Measurements from ENCODE around the gene NANP.
"Not testable (repeated sequence)": the region's sequence is repeated elsewhere in the genome, so short reads cannot be mapped to it uniquely, and the experiment has no call there.

Gene NANP

GRCh38 chr20:25606094-25606695, 17.6 kb downstream of the NANP start:
- no peak for DNase-seq (ENCODE audit: low read depth, low spot score)

- no peak for DNase-seq (ENCODE audit: low read depth, low spot score)
Observed at GRCh38 chr20:25605148-25605547, 18.7 kb downstream of the NANP start.

DNA sequence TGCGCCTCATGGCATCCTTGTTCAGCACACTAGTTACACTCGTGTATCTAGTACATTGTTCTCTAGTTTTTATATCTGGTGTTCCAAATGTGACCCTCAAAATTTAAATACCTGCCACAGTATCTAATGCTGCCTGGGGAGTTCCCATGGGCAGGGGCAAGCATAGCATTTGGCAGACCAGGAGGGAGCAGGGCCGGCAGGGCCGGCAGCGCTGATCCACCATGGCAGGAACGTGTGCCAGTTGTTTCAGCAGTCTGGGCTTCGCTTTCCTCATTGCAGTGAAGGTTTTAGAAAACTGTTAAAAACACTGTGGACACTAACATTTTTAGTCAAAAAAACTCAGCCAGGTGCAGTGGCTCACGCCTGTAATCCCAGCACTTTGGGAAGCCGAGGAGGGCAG, 19.2 kb downstream of the NANP start:
- no peak for DNase-seq (ENCODE audit: low read depth, low spot score)

DNA sequence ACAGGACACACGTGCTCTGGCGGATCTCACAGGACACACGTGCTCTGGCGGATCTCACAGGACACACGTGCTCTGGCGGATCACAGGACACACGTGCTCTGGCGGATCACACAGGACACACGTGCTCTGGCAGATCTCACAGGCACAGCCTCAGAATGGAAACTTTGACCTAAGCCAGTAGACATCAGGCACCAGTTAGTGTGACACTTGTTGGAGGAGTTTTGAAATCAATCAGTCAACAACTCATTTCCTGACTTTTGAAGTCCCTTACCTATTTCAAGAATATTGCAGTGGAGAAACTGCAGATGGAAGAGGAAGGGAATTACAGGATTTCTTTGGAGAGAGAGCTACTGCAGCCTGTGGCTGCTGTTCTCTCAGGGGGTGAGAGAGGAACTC, 20.9 kb downstream of the NANP start:
- DNase-seq (ENCODE audit: low read depth, low spot score): not testable (repeated sequence)

- DNase-seq (ENCODE audit: low read depth, low spot score): not testable (repeated sequence)
Observed at GRCh38 chr20:25602191-25602913, 21.5 kb downstream of the NANP start.

DNA sequence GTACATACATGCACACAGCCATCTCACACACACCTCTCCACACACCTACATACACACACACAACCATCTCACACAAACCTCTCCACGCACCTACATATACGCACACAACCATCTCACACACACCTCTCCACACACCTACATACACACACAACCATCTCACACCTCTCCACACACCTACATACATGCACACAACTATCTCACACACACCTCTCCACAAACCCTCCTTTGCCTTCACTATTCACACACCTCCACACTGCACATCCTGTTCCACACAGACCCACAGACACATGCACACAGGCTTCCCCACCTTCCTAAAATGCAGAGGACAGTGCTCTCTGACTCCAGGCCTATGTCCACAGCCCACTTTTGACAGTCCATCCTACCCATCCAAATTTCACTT, 22.2 kb downstream of the NANP start:
- no peak for DNase-seq (ENCODE audit: low read depth, low spot score)

DNA sequence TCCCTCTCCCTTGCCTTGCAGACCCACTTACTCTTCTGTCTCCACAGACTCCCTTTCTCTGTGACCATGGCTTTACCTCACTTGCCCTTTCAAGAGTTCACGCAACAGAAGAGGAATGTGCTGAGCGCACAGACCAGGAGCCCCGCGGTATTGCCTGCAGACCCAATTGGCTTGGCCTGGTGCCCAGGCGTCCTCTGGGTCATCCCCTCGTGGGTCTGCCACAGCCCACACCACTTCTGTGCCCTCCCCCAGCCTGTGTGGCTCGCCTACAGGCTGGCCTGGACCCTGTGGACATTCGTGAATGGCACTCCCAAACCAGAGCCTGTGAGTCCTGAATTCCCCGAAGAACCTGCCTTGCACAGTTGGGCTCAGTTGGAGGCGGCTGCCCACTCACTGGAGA, 23.2 kb downstream of the NANP start:
- peak; percentile 4 for DNase-seq (ENCODE audit: low read depth, low spot score)

- DNase-seq (ENCODE audit: low read depth, low spot score): no peak
Observed at GRCh38 chr20:25592135-25592852, 31.5 kb downstream of the NANP start.

DNA sequence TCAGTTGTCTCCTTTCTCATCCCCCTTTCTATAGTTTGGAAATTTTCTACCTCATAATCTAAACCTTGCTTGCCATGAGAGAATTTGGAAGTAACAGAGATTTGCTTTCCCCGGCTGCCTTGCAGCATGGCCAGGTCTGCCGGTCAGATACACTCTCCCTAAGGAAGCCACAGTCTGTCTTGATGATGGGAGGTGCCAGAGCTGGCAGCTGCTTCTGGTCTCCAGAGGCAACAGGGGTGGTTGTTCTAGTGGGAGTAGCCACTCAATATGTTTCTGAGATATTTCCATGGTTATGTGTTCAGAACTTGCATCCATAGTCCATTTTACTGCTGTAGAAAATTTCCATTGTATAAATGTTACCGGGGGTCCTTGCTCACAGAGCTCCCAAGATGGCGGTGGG, 33.0 kb downstream of the NANP start:
- not testable (repeated sequence) for DNase-seq (ENCODE audit: low read depth, low spot score)

DNA sequence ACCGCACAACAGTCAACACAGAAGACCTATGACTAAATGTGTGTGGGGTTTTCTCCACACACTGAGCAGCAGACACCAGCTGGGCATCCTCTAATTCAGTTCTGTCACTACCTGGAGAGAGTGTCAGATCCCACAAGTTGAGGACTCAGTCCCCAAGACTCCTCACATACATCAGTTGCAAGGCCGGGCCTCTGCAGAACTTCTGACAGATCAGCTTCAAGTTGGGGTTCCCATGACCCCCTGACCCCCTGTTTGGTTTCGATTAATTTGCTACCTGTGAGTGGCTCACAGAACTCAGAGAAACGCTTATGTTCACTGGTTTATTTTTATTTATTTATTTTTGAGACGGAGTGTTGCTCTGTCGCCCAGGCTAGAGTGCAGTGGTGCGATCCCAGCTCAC, 35.3 kb downstream of the NANP start:
- no peak for DNase-seq (ENCODE audit: low read depth, low spot score)

- DNase-seq (ENCODE audit: low read depth, low spot score): no peak
Observed at GRCh38 chr20:25587536-25587935, 36.3 kb downstream of the NANP start.

- DNase-seq (ENCODE audit: low read depth, low spot score): no peak
Observed at GRCh38 chr20:25586877-25587276, 36.9 kb downstream of the NANP start.

DNA sequence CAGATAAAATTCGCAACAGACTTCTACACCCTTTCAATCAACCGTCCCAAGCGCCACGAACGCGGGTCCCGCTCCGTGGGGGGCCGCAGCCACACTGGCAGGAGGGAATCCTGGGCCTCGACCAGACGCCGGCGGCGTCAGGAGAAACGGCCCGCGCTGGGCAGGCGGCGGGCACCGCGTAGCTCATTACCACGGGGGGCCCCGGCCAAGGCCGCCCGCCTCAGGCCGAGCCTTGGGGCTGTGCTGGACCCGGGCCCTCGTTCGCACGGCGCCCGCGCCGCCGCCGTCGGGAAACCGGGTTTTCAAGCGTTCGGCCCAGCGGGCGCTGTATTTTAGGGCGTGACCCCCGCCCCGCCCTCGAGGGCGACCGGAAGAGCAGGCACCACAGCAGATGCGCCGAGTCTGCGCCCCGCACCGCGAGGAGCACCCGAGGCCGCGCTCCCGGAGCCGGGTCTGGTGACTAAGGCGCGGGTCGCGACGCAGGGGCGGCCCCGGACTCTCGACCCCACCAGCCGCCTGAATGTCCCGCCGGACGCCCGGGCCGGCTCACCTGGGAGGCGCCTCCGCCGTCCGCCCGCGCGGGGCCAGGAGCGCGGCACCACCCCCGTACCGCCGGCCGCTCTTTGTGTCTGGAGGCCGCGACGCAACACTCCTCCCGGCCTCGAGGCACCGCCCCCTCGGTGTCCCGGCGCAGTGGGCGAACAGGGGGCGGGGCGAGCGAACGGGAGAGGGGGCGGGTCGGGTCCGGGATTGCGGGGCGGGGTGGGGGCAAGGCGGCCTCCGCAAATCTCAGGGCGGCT, 38.7 kb downstream of the NANP start, which contains the start of gene NINL:
TSS of gene NINL (minus strand) at position 627 of the 800 bp plus-strand sequence. CDS start 58,944 bp downstream, outside the sequence.
- DNase-seq (ENCODE audit: low read depth, low spot score): peak; percentile 82

DNA sequence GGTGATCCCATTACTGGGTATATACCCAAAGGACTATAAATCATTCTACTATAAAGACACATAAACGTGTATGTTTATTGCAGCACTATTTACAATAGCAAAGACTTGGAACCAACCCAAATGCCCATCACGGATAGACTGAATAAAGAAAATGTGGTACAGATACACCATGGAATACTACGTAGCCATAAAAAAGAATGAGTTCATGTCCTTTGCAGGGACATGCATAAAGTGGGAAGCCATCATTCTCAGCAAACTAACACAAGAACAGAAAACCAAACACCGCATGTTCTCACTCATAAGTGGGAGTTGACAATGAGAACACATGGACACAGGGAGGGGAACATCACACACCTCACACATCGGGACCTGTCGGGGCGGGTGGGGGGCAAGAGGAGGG, 40.2 kb downstream of the NANP start:
- DNase-seq (ENCODE audit: low read depth, low spot score): not testable (repeated sequence)

- DNase-seq (ENCODE audit: low read depth, low spot score): no peak
Observed at GRCh38 chr20:25580711-25581110, 43.1 kb downstream of the NANP start.

GRCh38 chr20:25579081-25579770, 44.6 kb downstream of the NANP start:
- no peak for DNase-seq (ENCODE audit: low read depth, low spot score)

DNA sequence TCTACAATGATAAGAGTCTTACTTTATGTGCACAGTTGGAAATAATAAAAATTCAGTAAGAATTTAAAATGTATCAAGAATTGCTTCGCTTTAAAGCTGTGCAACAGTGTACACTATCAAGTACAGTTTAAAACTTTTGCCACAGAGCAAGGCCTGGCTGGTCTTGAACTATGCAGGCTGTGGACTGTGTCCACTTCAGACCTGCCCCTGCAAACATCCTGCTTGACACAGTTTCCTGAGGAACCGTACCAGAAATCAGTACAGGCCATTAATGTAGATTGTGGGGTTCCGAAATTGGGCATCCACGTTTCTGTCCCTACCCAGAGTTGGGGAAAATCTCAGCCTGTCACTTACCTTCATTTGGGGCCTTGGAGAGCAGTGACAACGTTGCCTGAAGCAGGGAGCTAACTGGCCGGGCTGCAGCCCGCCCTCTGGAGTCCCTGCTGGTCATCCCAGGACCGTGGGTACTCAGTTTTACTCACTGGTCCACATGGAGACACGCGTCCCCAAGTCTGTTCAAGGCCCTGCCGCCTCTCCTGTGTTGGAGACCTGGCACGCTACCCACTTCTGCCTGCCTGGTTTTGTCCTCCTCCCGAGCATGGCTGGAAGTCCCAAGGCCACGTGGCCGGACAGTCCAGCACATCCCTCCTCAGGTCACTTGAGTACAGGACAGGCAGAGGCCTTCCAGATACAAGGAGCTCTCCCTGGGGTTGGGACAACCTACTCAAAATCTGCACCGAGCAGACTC, 46.9 kb downstream of the NANP start:
- DNase-seq (ENCODE audit: low read depth, low spot score): no peak

- no peak for DNase-seq (ENCODE audit: low read depth, low spot score)
Observed at GRCh38 chr20:25574411-25574810, 49.4 kb downstream of the NANP start.

- no peak for DNase-seq (ENCODE audit: low read depth, low spot score)
Observed at GRCh38 chr20:25573288-25574251, 50.2 kb downstream of the NANP start.
